Uterus (tissue), 4 donors: ENCODE results near the gene EMB. TPM values are rescaled to one million over a fixed set of nuclear protein-coding genes. Genes with fewer than 3 reads are reported as not detected.
"Not testable (repeated sequence)": the region's sequence is repeated elsewhere in the genome, so short reads cannot be mapped to it uniquely, and the experiment has no call there.

Experiments
- DNase-seq, 2 donors: peaks; one replicate each; pipeline ENCODE4 v3.0.0-alpha.2; 2019 to 2020
- H3K27ac ChIP-seq, 2 donors: fragments of 200-600 bp; sonication (generic); 1 replicate in 1 of 2; 2 replicates in 1 of 2; pipeline ENCODE4 v1.5.1; 2016 to 2018
- H3K27me3 ChIP-seq, 2 donors: fragments of 200-600 bp; sonication (generic); one replicate each; pipeline ENCODE4 v1.5.1; 2018 to 2019; ENCODE audit warnings: control low read depth in 1 of 2
- H3K36me3 ChIP-seq, 2 donors: fragments of 200-600 bp; sonication (generic); one replicate each; pipeline ENCODE4 v1.5.1; 2019; ENCODE audit warnings: control low read depth in 1 of 2
- H3K4me1 ChIP-seq, 2 donors: fragments of 200-600 bp; sonication (generic); one replicate each; pipeline ENCODE4 v1.5.1; 2018 to 2019; ENCODE audit warnings: control low read depth in 1 of 2
- H3K4me3 ChIP-seq, 2 donors: fragments of 200-600 bp; sonication (generic); 1 replicate in 1 of 2; 2 replicates in 1 of 2; pipeline ENCODE4 v1.5.1; 2018 to 2019; ENCODE audit warnings: mild to moderate bottlenecking in 1 of 2
- H3K9me3 ChIP-seq, 2 donors: fragments of 200-600 bp; sonication (generic); one replicate each; pipeline ENCODE4 v1.5.1; 2019; ENCODE audit warnings: control low read depth in 1 of 2
- POLR2A ChIP-seq, 2 donors: fragments of 450-650 bp; IDR thresholded peaks; one replicate each; pipeline ENCODE4 v1.6.1; 2016; ENCODE audit warnings: antibody characterized with exemption in 2 of 2, mild to moderate bottlenecking in 1 of 2, moderate library complexity in 1 of 2
- intact Hi-C: fragments of 100-400 bp; cut with DNase I; formaldehyde crosslinking; loops from one replicate; pipeline ENCODE4 v1.15.1; 2023; ENCODE audit warnings: low total_unique reads
- total RNA-seq, 4 donors: library from RNA; depleted of rRNA in 3 of 4; stranded (reverse); fragments of >200 nt in 3 of 4; gene quantifications; one replicate each; pipeline versions ENCODE4 v1.1.0 to v1.2.4, GENCODE V29; 2014 to 2023
- TF ChIP-seq, protein P1 (sequence below), 4 experiments: fragments of 200-600 bp in 2 of 4; fragments of 450-650 bp in 2 of 4; sonication (generic) in 2 of 4; IDR thresholded peaks; one replicate each; pipeline ENCODE4 v1.5.1; 2016 to 2019; ENCODE audit warnings: antibody characterized with exemption in 4 of 4, mild to moderate bottlenecking in 2 of 4, moderate library complexity in 1 of 4
- donor health status: DM: yes; HTN: yes; CAD: no.

The EMB gene, protein sequence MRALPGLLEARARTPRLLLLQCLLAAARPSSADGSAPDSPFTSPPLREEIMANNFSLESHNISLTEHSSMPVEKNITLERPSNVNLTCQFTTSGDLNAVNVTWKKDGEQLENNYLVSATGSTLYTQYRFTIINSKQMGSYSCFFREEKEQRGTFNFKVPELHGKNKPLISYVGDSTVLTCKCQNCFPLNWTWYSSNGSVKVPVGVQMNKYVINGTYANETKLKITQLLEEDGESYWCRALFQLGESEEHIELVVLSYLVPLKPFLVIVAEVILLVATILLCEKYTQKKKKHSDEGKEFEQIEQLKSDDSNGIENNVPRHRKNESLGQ
- total RNA-seq = 10 to 100 TPM in 1 of 4 donors, 1 to 10 TPM in 2, under 1 TPM in 1; 0.51 to 10.4 (median 3.7) TPM

DNA sequence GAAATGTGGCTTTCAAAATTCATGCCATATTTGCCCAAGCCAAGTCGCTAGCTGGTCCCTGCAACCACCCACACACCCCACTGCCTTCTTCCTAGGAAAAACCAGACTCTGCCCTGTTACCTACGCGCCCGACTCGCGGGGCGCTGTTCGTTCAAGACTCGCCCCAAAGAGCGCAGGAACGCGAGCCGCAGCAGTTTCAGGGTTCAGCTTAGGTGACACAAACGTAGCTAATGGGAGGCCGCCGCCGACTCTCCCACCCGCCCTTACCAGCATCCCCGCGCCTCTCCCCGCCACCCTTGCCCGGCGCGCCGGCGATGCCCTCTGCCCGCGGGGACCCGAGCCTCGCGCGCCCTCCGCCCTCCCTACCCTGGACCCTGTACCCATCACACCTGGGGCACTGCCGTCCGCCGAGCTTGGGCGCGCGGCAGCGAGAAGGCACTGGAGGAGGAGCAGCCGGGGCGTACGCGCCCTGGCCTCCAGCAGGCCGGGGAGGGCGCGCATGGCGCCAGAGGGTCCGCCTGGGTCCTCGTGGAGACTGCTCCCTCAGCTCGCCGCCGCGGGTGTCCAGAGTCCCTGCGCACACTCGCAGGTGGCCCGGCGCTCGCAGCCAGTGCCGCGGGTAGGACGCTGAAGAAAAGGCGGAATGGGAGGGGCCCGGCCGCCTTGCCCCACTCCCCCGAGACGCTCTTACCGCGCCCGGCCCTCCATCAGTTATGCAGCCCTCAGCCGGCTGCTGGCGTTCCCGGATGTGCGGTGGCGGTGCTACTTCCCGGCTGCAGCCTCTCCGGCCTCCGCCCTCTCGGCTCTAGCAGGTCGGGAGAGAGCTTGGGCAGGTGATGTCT lies at the start of gene EMB:
Gene EMB (minus strand): TSS at position 638 of the 842 bp plus-strand sequence. CDS start 137 bp downstream, at position 501.
- no peak within 1 kb of the TSS for H3K4me3 ChIP-seq
- H3K36me3 ChIP-seq = no peaks in the 10 kb centered on the region
- intact Hi-C loops = no loop called here
- peak in 1 of 2 donors; percentile 16 for DNase-seq
- no peak within 1 kb of the TSS for H3K27ac ChIP-seq
- no peaks in the 10 kb centered on the region for H3K27me3 ChIP-seq
- no peaks in the 10 kb centered on the region for H3K4me1 ChIP-seq
- TF ChIP-seq POLR2A (IDR thresholded peaks at IDR 0.05) = no peak
- TF ChIP-seq, protein P1, sequence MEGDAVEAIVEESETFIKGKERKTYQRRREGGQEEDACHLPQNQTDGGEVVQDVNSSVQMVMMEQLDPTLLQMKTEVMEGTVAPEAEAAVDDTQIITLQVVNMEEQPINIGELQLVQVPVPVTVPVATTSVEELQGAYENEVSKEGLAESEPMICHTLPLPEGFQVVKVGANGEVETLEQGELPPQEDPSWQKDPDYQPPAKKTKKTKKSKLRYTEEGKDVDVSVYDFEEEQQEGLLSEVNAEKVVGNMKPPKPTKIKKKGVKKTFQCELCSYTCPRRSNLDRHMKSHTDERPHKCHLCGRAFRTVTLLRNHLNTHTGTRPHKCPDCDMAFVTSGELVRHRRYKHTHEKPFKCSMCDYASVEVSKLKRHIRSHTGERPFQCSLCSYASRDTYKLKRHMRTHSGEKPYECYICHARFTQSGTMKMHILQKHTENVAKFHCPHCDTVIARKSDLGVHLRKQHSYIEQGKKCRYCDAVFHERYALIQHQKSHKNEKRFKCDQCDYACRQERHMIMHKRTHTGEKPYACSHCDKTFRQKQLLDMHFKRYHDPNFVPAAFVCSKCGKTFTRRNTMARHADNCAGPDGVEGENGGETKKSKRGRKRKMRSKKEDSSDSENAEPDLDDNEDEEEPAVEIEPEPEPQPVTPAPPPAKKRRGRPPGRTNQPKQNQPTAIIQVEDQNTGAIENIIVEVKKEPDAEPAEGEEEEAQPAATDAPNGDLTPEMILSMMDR (IDR thresholded peaks at IDR 0.05) = no peak
- no peaks in the 10 kb centered on the region for H3K9me3 ChIP-seq

DNA sequence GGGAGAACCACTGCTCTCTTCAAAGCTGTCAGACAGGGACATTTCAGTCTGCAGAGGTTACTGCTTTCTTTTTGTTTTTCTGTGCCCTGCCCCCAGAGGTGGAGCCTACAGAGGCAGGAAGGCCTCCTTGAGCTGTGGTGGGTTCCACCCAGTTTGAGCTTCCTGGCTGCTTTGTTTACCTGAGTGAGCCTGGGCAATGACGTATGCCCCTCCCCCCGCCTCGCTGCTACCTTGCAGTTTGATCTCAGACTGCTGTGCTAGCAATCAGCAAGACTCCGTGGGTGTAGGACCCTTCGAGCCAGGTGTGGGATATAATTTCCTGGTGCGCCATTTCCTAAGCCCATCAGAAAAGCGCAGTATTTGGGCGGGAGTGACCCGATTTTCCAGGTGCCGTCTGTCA lies 48.4 kb upstream of the EMB start:
- DNase-seq, H3K27me3 ChIP-seq, H3K4me1 ChIP-seq, H3K36me3 ChIP-seq, intact Hi-C loops, H3K4me3 ChIP-seq, H3K9me3 ChIP-seq, H3K27ac ChIP-seq: not testable (repeated sequence)

DNA sequence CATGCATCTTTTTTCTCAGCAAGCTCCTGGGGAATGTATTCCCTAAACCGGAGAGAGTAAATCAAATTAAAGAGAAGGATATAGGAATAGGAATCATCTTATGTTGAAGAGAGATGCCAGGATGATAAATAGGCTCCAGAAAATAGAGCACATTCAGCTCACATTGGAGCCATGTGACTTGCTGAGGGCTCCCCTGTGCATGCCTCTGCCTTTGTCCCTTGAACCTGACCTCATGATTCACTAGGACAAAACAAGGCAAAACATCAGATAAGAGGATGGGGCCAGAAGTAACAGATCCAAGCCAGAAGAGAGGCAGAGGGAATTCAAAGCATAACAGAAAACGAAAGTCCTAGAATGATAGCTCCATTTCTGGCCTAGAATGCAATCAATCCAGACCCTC lies 37.7 kb upstream of the EMB start:
- H3K27me3 ChIP-seq, H3K36me3 ChIP-seq, intact Hi-C loops, DNase-seq, H3K4me3 ChIP-seq, H3K27ac ChIP-seq, H3K9me3 ChIP-seq, H3K4me1 ChIP-seq: not testable (repeated sequence)

DNA sequence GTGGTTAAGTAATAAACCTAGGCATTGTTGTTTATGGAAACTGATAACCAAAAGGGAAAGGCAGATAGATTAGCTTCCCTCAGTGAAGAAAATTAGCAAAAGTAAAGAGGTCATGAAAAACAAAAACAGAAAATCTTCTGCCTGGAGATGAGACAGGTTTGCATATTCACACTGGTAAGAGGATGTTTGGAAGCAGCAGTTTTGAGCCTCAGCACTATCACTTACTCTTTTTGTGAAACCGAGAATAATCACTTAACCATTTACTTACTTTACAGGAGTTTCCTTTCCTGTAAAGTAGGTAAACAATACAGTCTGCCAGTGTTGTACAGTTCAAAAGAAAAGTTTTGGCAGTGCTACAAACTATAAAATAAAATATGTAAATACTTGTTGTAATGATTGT lies 35.5 kb upstream of the EMB start:
- intact Hi-C loops = no loop called here
- no peaks in the 10 kb centered on the region for H3K36me3 ChIP-seq
- H3K4me3 ChIP-seq = no peak overlapping the region
- H3K27me3 ChIP-seq = no peaks in the 10 kb centered on the region
- H3K9me3 ChIP-seq = no peaks in the 10 kb centered on the region
- TF ChIP-seq, protein P1 (IDR thresholded peaks at IDR 0.05) = no peak
- no peak for TF ChIP-seq POLR2A (IDR thresholded peaks at IDR 0.05)
- H3K4me1 ChIP-seq = no peaks in the 10 kb centered on the region
- DNase-seq = no peak
- no peak overlapping the region for H3K27ac ChIP-seq

DNA sequence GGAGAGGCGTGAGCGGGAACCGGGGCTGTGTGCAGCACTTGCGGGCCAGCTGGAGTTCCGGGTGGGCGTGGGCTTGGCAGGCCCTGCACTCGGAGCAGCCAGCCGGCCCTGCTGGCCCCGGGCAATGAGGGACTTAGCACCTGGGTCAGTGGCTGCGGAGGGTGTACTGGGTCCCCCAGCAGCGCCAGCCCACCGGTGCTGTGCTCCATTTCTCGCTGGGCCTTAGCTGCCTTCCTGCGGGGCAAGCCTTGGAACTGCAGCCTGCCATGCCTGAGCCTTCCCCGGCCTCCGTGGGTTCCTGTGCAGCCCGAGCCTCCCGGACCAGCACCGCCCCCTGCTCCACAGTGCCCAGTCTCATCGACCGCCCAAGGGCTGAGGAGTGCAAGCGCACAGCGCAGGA lies 23.9 kb upstream of the EMB start:
- intact Hi-C loops, H3K4me3 ChIP-seq, H3K36me3 ChIP-seq, H3K9me3 ChIP-seq, DNase-seq, H3K27ac ChIP-seq, H3K27me3 ChIP-seq, H3K4me1 ChIP-seq: not testable (repeated sequence)

DNA sequence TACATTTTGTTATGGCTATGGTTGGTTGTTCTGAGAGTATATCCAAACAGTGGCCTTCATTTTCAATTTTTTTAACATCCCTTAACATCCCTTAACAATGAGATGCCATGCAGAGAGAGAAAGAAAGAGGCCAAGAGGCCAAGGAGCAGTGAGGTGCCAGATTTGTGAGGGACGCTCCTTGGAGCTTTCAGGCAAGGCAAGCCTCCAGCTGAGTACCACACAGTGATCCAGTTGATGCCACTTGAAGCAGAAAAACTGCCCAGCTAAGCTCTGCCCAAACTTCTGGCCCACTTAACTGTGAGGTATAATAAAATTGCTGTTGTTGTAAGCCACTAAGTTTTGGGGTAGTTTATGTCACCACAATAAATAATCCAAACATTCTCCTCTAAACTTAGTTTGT lies 22.6 kb upstream of the EMB start:
- H3K36me3 ChIP-seq = no peaks in the 10 kb centered on the region
- no peak for DNase-seq
- H3K4me3 ChIP-seq = no peak overlapping the region
- no peaks in the 10 kb centered on the region for H3K9me3 ChIP-seq
- TF ChIP-seq, protein P1 (IDR thresholded peaks at IDR 0.05) = no peak
- no peak for TF ChIP-seq POLR2A (IDR thresholded peaks at IDR 0.05)
- no peak overlapping the region for H3K27ac ChIP-seq
- no peaks in the 10 kb centered on the region for H3K27me3 ChIP-seq
- H3K4me1 ChIP-seq = no peaks in the 10 kb centered on the region
- intact Hi-C loops = no loop called here
